Activated CD4-positive, alpha-beta memory T cell treated with anti-CD3 and anti-CD28 coated beads for 36 hours (primary cell): ENCODE data around the gene NIPSNAP2. TPM values are rescaled to one million over a fixed set of nuclear protein-coding genes. Genes with fewer than 3 reads are reported as not detected.
A peak's percentile ranks its signal among the peaks of the same experiment; 100 is the strongest.

Source experiments
- CTCF ChIA-PET: fragments of 350-600 bp; sonication (Branson Sonifier 250); formaldehyde crosslinking; loops from one replicate; lab custom pipeline; 2021; ENCODE audit warnings: antibody characterized with exemption, inconsistent platforms; lab: Charles Lee
- POLR2A ChIA-PET: fragments of 350-600 bp; sonication (Branson Sonifier 250); formaldehyde crosslinking; loops from one replicate; lab custom pipeline; 2021; ENCODE audit warnings: antibody characterized with exemption; lab: Charles Lee
- DNase-seq: peaks from one replicate; pipeline ENCODE4 v3.0.0-alpha.2; 2020
- H3K27ac Mint-ChIP-seq: one replicate; pipeline ENCODE4 v1.8.0; 2021; ENCODE audit warnings: mixed read lengths
- H3K27me3 Mint-ChIP-seq: one replicate; pipeline ENCODE4 v1.8.0; 2021; ENCODE audit warnings: mixed read lengths
- H3K36me3 Mint-ChIP-seq: one replicate; pipeline ENCODE4 v1.8.0; 2021; ENCODE audit warnings: mixed read lengths
- H3K4me1 Mint-ChIP-seq: one replicate; pipeline ENCODE4 v1.8.0; 2021; ENCODE audit warnings: low read depth, mixed read lengths
- H3K4me3 Mint-ChIP-seq: one replicate; pipeline ENCODE4 v1.8.0; 2021; ENCODE audit warnings: mild to moderate bottlenecking, mixed read lengths
- H3K9me3 Mint-ChIP-seq: one replicate; pipeline ENCODE4 v1.8.0; 2021; ENCODE audit warnings: mixed read lengths
- intact Hi-C: fragments of 100-400 bp; cut with micrococcal nuclease; formaldehyde crosslinking; loops from one replicate; pipeline ENCODE4 v1.15.1; 2023
- total RNA-seq, 2 experiments: library from RNA; stranded (reverse); gene quantifications; one replicate each; pipeline ENCODE4 v1.2.3, GENCODE V29; 2021

The NIPSNAP2 gene
- total RNA-seq, 2 experiments from 2014 or later = 55.7 to 57.4 TPM

- Mint-ChIP-seq H3K27me3 (no peaks in the 10 kb centered on the region), H3K4me3 (no peak overlapping the region), H3K36me3 (peaks cover 7% of the 10 kb centered on the region), H3K9me3 (no peaks in the 10 kb centered on the region), H3K4me1 (peaks cover 24% of the 10 kb centered on the region), H3K27ac (no peak overlapping the region)
- no peak for DNase-seq
- ChIA-PET POLR2A (no interaction called here), CTCF (interaction anchor here (0.6 to 1.3 kb wide), 2 partner anchors 11 to 320 kb away, joined by 3 read pairs; no protein-coding TSS in a partner anchor)
- intact Hi-C loops = no loop called here
These were observed 2.4 kb upstream of the NIPSNAP2 start for GRCh38 chr7:55962014-55962413.

- Mint-ChIP-seq H3K27me3 (no peaks in the 10 kb centered on the region), H3K36me3 (peaks cover 1% of the 10 kb centered on the region), H3K4me1 (peaks cover 29% of the 10 kb centered on the region), H3K9me3 (no peaks in the 10 kb centered on the region), H3K4me3 (peak overlapping the region; percentile 68), H3K27ac (peak overlapping the region; percentile 50)
- no peak for DNase-seq
- intact Hi-C loops = loop anchor here (1.0 to 2.0 kb wide), 4 partner anchors 12 to 322 kb away; partner anchors contain the start of genes CCT6A, MRPS17, PSPH and ZNF713
- ChIA-PET POLR2A (interaction anchor here (0.6 to 0.8 kb wide), 4 partner anchors 9 to 1204 kb away, joined by 3 to 4 read pairs (median 4); no protein-coding TSS in a partner anchor), CTCF (interaction anchor here (0.6 to 2.1 kb wide), 12 partner anchors 9 to 1182 kb away, joined by 3 to 29 read pairs (median 4); partner anchors contain the start of genes CCT6A, CHCHD2 and PSPH)
These were observed 709 bp upstream of the NIPSNAP2 start for GRCh38 chr7:55963584-55964168.

- DNase-seq = no peak
- peaks cover 4% of the 10 kb centered on the region for H3K36me3 Mint-ChIP-seq
- peaks cover 34% of the 10 kb centered on the region for H3K4me1 Mint-ChIP-seq
- peak overlapping the region; percentile 84 for H3K4me3 Mint-ChIP-seq
- ChIA-PET CTCF (interaction anchor here (0.7 to 2.1 kb wide), 8 partner anchors 9 to 685 kb away, joined by 3 to 29 read pairs (median 3); no protein-coding TSS in a partner anchor), POLR2A (interaction anchor here (0.9 to 1.3 kb wide), 3 partner anchors 35 to 102 kb away, joined by 3 to 4 read pairs (median 3); partner anchors contain the start of genes CCT6A and PSPH)
- H3K9me3 Mint-ChIP-seq = no peaks in the 10 kb centered on the region
- intact Hi-C loops = loop anchor here (2.0 kb wide), 1 partner anchor 86 kb away; the partner anchor contains the start of genes CCT6A and PSPH
- H3K27me3 Mint-ChIP-seq = no peaks in the 10 kb centered on the region
- H3K27ac Mint-ChIP-seq = peak overlapping the region; percentile 85
These were observed 700 bp downstream of the NIPSNAP2 start for GRCh38 chr7:55965100-55965470.

- no peak overlapping the region for H3K27ac Mint-ChIP-seq
- H3K27me3 Mint-ChIP-seq = no peaks in the 10 kb centered on the region
- H3K4me1 Mint-ChIP-seq = peaks cover 39% of the 10 kb centered on the region
- POLR2A ChIA-PET = no interaction called here
- DNase-seq = no peak
- CTCF ChIA-PET = interaction anchor here (0.6 to 1.3 kb wide), 2 partner anchors 28 to 109 kb away, joined by 3 read pairs; no protein-coding TSS in a partner anchor
- H3K4me3 Mint-ChIP-seq = peak overlapping the region; percentile 84
- intact Hi-C loops = loop anchor here (2.0 kb wide), 1 partner anchor 85 kb away; the partner anchor contains the start of genes CCT6A and PSPH
- H3K36me3 Mint-ChIP-seq = peaks cover 4% of the 10 kb centered on the region
- H3K9me3 Mint-ChIP-seq = no peaks in the 10 kb centered on the region
These were observed 1.5 kb downstream of the NIPSNAP2 start for GRCh38 chr7:55965805-55966421.

GRCh38 chr7:55966851-55967250, 2.5 kb downstream of the NIPSNAP2 start:
- H3K27me3 Mint-ChIP-seq = no peaks in the 10 kb centered on the region
- peaks cover 4% of the 10 kb centered on the region for H3K36me3 Mint-ChIP-seq
- POLR2A ChIA-PET = no interaction called here
- H3K27ac Mint-ChIP-seq = no peak overlapping the region
- peaks cover 39% of the 10 kb centered on the region for H3K4me1 Mint-ChIP-seq
- H3K4me3 Mint-ChIP-seq = no peak overlapping the region
- no peak for DNase-seq
- H3K9me3 Mint-ChIP-seq = no peaks in the 10 kb centered on the region
- CTCF ChIA-PET = interaction anchor here (1.6 kb wide), 1 partner anchor 712 kb away, joined by 4 read pairs; no protein-coding TSS in a partner anchor
- intact Hi-C loops = no loop called here

- no peaks in the 10 kb centered on the region for H3K9me3 Mint-ChIP-seq
- POLR2A ChIA-PET = no interaction called here
- no peak overlapping the region for H3K4me3 Mint-ChIP-seq
These were observed 5.0 kb downstream of the NIPSNAP2 start for GRCh38 chr7:55969391-55969790.

GRCh38 chr7:55970561-55970960, 6.2 kb downstream of the NIPSNAP2 start:
- H3K27ac Mint-ChIP-seq = no peak overlapping the region
- no peaks in the 10 kb centered on the region for H3K9me3 Mint-ChIP-seq

More at GRCh38 chr7:55969391-55969790, 5.0 kb downstream of the NIPSNAP2 start:
- CTCF ChIA-PET = no interaction called here
- intact Hi-C loops = no loop called here
- no peak for DNase-seq
- Mint-ChIP-seq H3K36me3 (peaks cover 4% of the 10 kb centered on the region), H3K4me1 (peaks cover 29% of the 10 kb centered on the region), H3K27ac (no peak overlapping the region), H3K27me3 (no peaks in the 10 kb centered on the region)

GRCh38 chr7:55970978-55971377, 6.6 kb downstream of the NIPSNAP2 start:
- H3K36me3 Mint-ChIP-seq = peaks cover 4% of the 10 kb centered on the region
- ChIA-PET POLR2A (no interaction called here), CTCF (interaction anchor here (1.3 kb wide), 1 partner anchor 8 kb away, joined by 3 read pairs; no protein-coding TSS in a partner anchor)
- no peak for DNase-seq
- H3K4me3 Mint-ChIP-seq = no peak overlapping the region
- H3K27ac Mint-ChIP-seq = no peak overlapping the region
- H3K27me3 Mint-ChIP-seq = no peaks in the 10 kb centered on the region
- peaks cover 20% of the 10 kb centered on the region for H3K4me1 Mint-ChIP-seq
- no peaks in the 10 kb centered on the region for H3K9me3 Mint-ChIP-seq
- intact Hi-C loops = no loop called here

More at GRCh38 chr7:55970561-55970960, 6.2 kb downstream of the NIPSNAP2 start:
- CTCF ChIA-PET = interaction anchor here (1.3 kb wide), 1 partner anchor 9 kb away, joined by 3 read pairs; no protein-coding TSS in a partner anchor
- intact Hi-C loops = no loop called here
- no peaks in the 10 kb centered on the region for H3K27me3 Mint-ChIP-seq
- POLR2A ChIA-PET = no interaction called here
- no peak for DNase-seq
- H3K36me3 Mint-ChIP-seq = peaks cover 4% of the 10 kb centered on the region
- H3K4me1 Mint-ChIP-seq = peaks cover 24% of the 10 kb centered on the region
- H3K4me3 Mint-ChIP-seq = no peak overlapping the region

- Mint-ChIP-seq H3K27me3 (no peaks in the 10 kb centered on the region), H3K27ac (no peak overlapping the region), H3K4me3 (no peak overlapping the region), H3K4me1 (peaks cover 11% of the 10 kb centered on the region), H3K36me3 (peaks cover 6% of the 10 kb centered on the region), H3K9me3 (no peaks in the 10 kb centered on the region)
- ChIA-PET CTCF (no interaction called here), POLR2A (no interaction called here)
- no peak for DNase-seq
- intact Hi-C loops = no loop called here
These were observed 9.4 kb downstream of the NIPSNAP2 start for GRCh38 chr7:55973747-55974250.

- H3K36me3 Mint-ChIP-seq = peaks cover 18% of the 10 kb centered on the region
- POLR2A ChIA-PET = interaction anchor here (0.6 kb wide), 1 partner anchor 72 kb away, joined by 3 read pairs; no protein-coding TSS in a partner anchor
- no peaks in the 10 kb centered on the region for H3K9me3 Mint-ChIP-seq
- CTCF ChIA-PET = no interaction called here
- no peak for DNase-seq
- no peak overlapping the region for H3K4me3 Mint-ChIP-seq
- peaks cover 2% of the 10 kb centered on the region for H3K4me1 Mint-ChIP-seq
- H3K27me3 Mint-ChIP-seq = no peaks in the 10 kb centered on the region
- intact Hi-C loops = no loop called here
- H3K27ac Mint-ChIP-seq = no peak overlapping the region
These were observed 11.7 kb downstream of the NIPSNAP2 start for GRCh38 chr7:55975988-55976633.

- Mint-ChIP-seq H3K9me3 (no peaks in the 10 kb centered on the region), H3K4me3 (no peak overlapping the region), H3K36me3 (peaks cover 20% of the 10 kb centered on the region), H3K4me1 (peaks cover 2% of the 10 kb centered on the region), H3K27me3 (no peaks in the 10 kb centered on the region), H3K27ac (no peak overlapping the region)
- DNase-seq = no peak
- POLR2A ChIA-PET = no interaction called here
- CTCF ChIA-PET = interaction anchor here (1.4 kb wide), 1 partner anchor 13 kb away, joined by 3 read pairs; no protein-coding TSS in a partner anchor
- intact Hi-C loops = no loop called here
These were observed 13.4 kb downstream of the NIPSNAP2 start for GRCh38 chr7:55977831-55978230.
